ENCODE data around the gene BANP. TPM values are rescaled to one million over a fixed set of nuclear protein-coding genes. Genes with fewer than 3 reads are reported as not detected.
A peak's percentile ranks its signal among the peaks of the same experiment; 100 is the strongest.
"Not testable (repeated sequence)": the region's sequence is repeated elsewhere in the genome, so short reads cannot be mapped to it uniquely, and the experiment has no call there.

Gene BANP
- total RNA-seq, 3 donors from 2014 or later, result 21.9 to 45.4 (median 32.4) TPM

DNA sequence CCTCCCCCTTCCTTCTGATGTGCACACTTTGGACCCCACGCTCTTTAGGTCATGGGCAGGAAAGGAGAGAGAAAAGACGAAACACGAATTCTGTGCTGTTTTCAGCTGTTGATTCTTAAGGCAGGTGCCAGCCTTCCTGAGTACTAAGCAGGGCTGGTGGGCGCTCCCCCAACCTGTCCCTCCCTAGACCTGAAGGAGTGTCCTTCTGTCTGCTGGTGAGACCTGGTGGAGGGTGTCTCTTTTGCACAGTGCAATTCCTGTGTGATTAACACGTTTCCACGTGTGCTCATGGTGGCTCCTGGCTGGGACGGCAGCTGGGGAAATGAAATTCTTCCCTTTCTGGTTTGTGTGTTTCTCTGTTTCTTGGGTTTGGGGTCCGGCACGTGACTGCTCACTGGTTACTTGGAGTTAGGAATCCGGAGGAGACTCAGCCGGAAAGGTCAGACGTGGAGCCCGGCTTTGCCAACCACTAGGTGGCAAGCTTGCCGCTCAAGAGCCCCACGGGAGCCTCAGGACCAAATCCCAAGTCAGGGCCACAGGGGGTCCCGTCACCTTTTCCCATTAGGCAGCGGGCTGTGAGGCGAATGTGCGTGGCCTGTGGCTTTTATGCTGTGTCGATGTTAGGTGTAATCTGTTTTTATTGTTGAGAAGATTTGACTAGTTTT, 32.0 kb downstream of the BANP start:
- intact Hi-C loops (cut with DNase I; ENCODE audit: low total_unique reads); H3K36me3 ChIP-seq; H3K27me3 ChIP-seq; H3K9me3 ChIP-seq; H3K4me1 ChIP-seq; DNase-seq (ENCODE audit: low spot score in 2 of 2); H3K4me3 ChIP-seq: not testable (repeated sequence)
- TF ChIP-seq, protein P1, sequence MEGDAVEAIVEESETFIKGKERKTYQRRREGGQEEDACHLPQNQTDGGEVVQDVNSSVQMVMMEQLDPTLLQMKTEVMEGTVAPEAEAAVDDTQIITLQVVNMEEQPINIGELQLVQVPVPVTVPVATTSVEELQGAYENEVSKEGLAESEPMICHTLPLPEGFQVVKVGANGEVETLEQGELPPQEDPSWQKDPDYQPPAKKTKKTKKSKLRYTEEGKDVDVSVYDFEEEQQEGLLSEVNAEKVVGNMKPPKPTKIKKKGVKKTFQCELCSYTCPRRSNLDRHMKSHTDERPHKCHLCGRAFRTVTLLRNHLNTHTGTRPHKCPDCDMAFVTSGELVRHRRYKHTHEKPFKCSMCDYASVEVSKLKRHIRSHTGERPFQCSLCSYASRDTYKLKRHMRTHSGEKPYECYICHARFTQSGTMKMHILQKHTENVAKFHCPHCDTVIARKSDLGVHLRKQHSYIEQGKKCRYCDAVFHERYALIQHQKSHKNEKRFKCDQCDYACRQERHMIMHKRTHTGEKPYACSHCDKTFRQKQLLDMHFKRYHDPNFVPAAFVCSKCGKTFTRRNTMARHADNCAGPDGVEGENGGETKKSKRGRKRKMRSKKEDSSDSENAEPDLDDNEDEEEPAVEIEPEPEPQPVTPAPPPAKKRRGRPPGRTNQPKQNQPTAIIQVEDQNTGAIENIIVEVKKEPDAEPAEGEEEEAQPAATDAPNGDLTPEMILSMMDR (IDR thresholded peaks at IDR 0.05), result peak in 1 of 3 donors; percentile 30
- peak overlapping the region; percentile 26 to 38 for H3K27ac ChIP-seq

DNA sequence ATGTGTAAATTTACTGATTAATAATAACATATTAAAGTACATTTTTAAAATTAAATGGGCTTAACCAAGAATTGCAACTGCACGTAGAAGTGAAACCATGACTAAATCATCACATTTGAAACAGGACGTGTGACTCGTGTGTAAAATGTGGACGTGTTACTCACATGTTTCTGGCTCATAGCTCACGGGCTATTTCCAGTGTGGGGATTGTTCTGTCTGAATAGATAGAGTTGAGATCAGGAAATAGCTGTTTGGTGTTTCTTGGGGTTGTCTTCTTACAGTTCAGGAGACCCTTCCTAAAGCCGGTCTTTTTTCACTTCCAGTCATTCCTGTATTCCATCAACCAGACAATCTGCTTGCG, 32.5 kb downstream of the BANP start:
- H3K4me1 ChIP-seq; DNase-seq (ENCODE audit: low spot score in 2 of 2); H3K4me3 ChIP-seq; H3K27ac ChIP-seq; H3K9me3 ChIP-seq; H3K36me3 ChIP-seq; H3K27me3 ChIP-seq; intact Hi-C loops (cut with DNase I; ENCODE audit: low total_unique reads): not testable (repeated sequence)

DNA sequence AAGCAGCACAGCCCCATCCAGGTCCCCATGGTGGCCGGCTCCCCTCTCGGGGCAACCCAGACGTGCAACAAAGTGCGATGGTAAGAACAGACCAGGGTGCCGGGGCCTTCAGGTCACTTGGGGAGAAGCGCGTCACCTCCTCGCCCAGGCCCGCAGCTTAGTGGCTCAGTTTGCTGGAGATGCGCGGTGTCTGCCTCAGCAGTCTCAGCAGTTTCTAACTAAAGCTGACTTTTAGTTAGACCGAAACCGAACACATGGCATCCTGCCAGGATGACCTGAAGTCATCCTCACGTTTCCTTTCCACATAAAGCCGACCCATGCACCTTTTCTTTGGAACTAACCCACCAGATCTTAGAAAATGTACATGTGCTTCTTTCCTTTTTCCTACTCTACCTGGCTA, 32.9 kb downstream of the BANP start:
- H3K27ac ChIP-seq; H3K27me3 ChIP-seq; H3K9me3 ChIP-seq; H3K4me3 ChIP-seq; H3K36me3 ChIP-seq; DNase-seq (ENCODE audit: low spot score in 2 of 2); intact Hi-C loops (cut with DNase I; ENCODE audit: low total_unique reads); H3K4me1 ChIP-seq: not testable (repeated sequence)

DNA sequence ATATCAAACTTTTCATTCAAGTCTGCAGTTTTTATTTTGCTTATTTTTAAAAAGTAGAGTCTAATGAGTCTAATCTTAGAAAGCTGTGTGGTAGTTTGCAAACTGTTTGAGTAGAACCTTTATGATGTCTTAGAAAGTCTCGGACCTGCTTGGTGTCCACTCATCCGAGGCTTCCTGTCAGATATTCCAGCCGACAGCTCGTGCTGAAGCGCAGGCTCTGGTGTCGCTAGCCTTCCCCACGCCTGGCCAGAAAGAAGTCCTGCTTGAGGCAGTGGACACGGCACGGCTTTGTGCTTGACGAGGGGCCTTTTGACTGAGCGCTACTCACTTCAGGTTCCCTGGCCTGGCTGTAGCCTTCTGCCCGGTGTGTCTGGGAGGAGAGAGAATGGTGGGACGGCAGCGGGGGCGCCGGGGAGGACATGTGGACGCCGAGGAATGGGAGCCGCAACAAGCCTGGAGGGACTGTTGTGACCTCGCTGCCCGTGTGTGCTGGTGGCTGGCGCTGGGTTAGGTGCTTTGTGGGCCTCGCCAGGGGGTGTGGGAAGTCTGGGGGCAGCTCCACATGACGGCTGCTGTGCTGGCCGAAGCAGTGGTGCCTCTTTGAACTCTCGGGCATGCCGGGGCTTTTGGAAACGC, 33.5 kb downstream of the BANP start:
- no peak overlapping the region for H3K27ac ChIP-seq
- H3K9me3 ChIP-seq, result no peaks in the 10 kb centered on the region
- DNase-seq (ENCODE audit: low spot score in 2 of 2), result no peak
- H3K36me3 ChIP-seq, result no peaks in the 10 kb centered on the region
- no peak for TF ChIP-seq POLR2A (IDR thresholded peaks at IDR 0.05)
- TF ChIP-seq POLR2AphosphoS5 (IDR thresholded peaks at IDR 0.05), result no peak
- TF ChIP-seq, protein P1 (IDR thresholded peaks at IDR 0.05), result no peak
- no peaks in the 10 kb centered on the region for H3K4me1 ChIP-seq
- H3K4me3 ChIP-seq, result no peak overlapping the region
- no peaks in the 10 kb centered on the region for H3K27me3 ChIP-seq
- intact Hi-C loops (cut with DNase I; ENCODE audit: low total_unique reads), result no loop called here

DNA sequence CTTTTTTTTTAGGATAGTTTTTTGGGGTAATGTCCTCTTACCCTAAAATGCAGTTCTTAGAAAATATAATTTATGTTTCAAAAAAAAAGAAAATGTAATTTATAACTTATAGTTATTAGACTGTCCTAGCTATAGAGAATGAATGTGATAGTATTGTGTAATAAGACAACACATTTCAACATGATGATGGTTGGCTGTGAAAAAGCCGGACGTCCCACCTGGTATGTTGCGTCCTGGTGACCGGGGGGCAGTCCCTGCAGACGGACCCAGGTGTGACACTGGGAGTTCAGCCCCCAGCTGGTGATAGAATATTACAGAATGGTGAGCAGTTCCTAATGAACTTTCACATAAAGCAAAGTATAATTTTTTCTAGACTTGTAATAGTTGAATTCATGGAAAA, 34.3 kb downstream of the BANP start:
- H3K4me3 ChIP-seq; H3K4me1 ChIP-seq; H3K27me3 ChIP-seq; intact Hi-C loops (cut with DNase I; ENCODE audit: low total_unique reads); H3K9me3 ChIP-seq; DNase-seq (ENCODE audit: low spot score in 2 of 2); H3K36me3 ChIP-seq; H3K27ac ChIP-seq: not testable (repeated sequence)

DNA sequence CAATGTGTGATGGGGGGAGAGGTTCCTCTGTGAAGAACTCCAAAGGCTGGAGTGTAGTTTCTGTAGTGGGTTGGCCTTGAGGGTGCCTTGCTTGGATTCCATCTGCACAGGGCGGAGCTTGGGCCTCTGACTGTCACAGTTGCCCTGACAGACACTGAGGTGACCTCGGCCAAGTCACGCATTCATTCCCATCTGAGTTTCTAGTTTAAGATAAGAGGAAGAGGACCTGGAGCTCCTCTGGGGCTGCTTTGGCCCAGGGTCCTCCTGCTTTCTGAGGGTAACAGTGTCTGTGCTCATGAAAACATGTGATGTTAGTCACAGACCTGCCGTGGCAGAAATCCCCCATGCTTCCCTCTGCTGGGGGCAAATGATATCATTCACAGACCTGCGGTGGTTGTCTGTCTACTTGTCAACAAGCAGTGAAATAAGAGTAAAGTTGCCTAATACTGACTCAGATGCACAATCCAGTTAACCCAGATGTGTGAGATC, 35.2 kb downstream of the BANP start:
- H3K4me1 ChIP-seq; H3K4me3 ChIP-seq; H3K27me3 ChIP-seq; H3K36me3 ChIP-seq; H3K9me3 ChIP-seq; DNase-seq (ENCODE audit: low spot score in 2 of 2); intact Hi-C loops (cut with DNase I; ENCODE audit: low total_unique reads): not testable (repeated sequence)
- peak overlapping the region in 1 of 2 donors; percentile 25 for H3K27ac ChIP-seq

DNA sequence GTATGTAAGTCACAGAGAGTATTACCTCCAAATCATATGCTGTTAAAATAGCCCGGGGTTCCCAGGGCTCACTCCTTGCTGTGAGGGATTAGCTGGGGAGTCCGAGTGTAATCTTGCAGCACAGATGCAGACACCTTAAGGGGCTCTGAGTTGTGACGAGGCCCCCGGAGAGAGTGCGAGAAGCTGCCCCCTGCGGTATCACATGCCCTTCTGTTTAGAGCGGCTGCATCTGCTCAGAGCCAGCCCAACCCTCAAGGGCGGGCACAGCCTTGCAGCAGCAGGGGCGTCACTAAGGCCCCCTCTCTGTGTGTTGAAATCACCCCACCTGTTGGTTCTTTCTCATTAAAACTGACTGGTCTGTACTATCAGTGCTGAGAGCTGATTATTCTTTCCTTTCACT, 37.4 kb downstream of the BANP start:
- DNase-seq (ENCODE audit: low spot score in 2 of 2); H3K9me3 ChIP-seq; H3K27me3 ChIP-seq; H3K4me3 ChIP-seq; H3K4me1 ChIP-seq; H3K27ac ChIP-seq; H3K36me3 ChIP-seq; intact Hi-C loops (cut with DNase I; ENCODE audit: low total_unique reads): not testable (repeated sequence)

DNA sequence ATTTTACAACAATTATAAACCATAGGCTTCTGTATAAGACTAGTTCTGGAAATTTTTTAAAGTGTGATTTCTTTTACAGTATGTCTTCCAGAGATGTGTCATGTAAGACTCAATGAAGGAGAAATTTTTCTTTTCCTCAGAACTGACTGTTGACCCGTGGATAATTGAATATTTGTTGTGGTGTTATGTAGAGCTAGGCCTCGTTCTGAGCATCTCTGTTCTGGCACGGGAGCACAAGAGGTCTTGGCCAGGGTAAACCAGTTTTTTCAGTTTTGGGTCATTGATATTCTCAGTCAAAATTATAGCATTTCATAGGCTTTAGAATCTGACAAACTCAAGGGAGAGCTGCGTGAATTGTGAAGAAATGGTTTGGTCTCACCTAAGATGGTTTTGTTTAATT, 39.0 kb downstream of the BANP start:
- intact Hi-C loops (cut with DNase I; ENCODE audit: low total_unique reads); DNase-seq (ENCODE audit: low spot score in 2 of 2); H3K4me3 ChIP-seq; H3K9me3 ChIP-seq; H3K27me3 ChIP-seq; H3K27ac ChIP-seq; H3K36me3 ChIP-seq; H3K4me1 ChIP-seq: not testable (repeated sequence)

DNA sequence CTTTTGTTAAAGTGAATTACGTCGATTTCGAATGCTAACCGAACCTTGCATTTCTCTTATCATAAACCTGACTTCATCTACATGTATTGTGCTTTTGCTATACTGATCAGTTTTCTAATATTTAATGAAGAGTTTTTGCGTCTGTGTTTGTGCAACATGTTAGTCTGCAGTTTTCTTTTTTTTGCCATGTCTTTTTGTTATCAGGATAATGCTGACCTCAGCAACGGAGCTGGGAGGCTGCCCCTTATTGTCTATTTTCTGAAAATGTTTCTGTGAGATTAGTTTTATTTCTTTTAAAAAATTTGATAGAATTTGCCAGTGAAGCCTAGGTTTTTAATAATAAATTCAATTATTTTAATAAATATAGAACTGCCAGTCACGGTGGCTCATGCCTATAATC, 40.9 kb downstream of the BANP start:
- H3K9me3 ChIP-seq; H3K4me1 ChIP-seq; intact Hi-C loops (cut with DNase I; ENCODE audit: low total_unique reads); H3K36me3 ChIP-seq; H3K27ac ChIP-seq; H3K4me3 ChIP-seq; DNase-seq (ENCODE audit: low spot score in 2 of 2); H3K27me3 ChIP-seq: not testable (repeated sequence)

Data from breast epithelium (tissue), 4 donors.